MCF 10A (cell line): ENCODE results near the gene MINK1. TPM values are rescaled to one million over a fixed set of nuclear protein-coding genes. Genes with fewer than 3 reads are reported as not detected.

Source experiments
- Bru-seq: library from RNA; stranded (reverse); fragments of 400-500 nt; gene quantifications from one replicate; lab custom pipeline; 2021; lab: Mats Ljungman, UMichigan
- BruChase-seq, 2 experiments: library from RNA; stranded (reverse); fragments of 400-500 nt; gene quantifications; one replicate each; lab custom pipeline; 2021; lab: Mats Ljungman, UMichigan
- BruUV-seq: library from RNA; stranded (reverse); fragments of 400-500 nt; replicated peaks from 2 replicates; lab custom pipeline; 2021; lab: Mats Ljungman, UMichigan
- CTCF ChIA-PET: fragments of 300-600 bp; sonication (Branson Sonifier 250); formaldehyde crosslinking; extraction: SDS; loops from one replicate; lab custom pipeline; 2021; ENCODE audit warnings: antibody characterized with exemption, inconsistent platforms; lab: Yijun Ruan, JAX
- POLR2A ChIA-PET: fragments of 300-600, 350-650 bp; sonication (Branson Sonifier 250); formaldehyde crosslinking; extraction: SDS; loops from one replicate; lab custom pipeline; 2020; ENCODE audit warnings: antibody characterized with exemption, inconsistent platforms; lab: Yijun Ruan, JAX
- DNase-seq: peaks from one replicate; pipeline ENCODE4 v3.0.0-alpha.2; 2018; ENCODE audit not compliant: unreplicated experiment
- H3K27ac Mint-ChIP-seq: one replicate; pipeline ENCODE4 v1.8.0; 2022; ENCODE audit warnings: mild to moderate bottlenecking, low read depth, mixed read lengths; ENCODE audit not compliant: unreplicated experiment
- H3K27me3 Mint-ChIP-seq: one replicate; pipeline ENCODE4 v1.8.0; 2022; ENCODE audit warnings: mixed read lengths; ENCODE audit not compliant: insufficient read depth, unreplicated experiment
- H3K36me3 Mint-ChIP-seq: one replicate; pipeline ENCODE4 v1.8.0; 2022; ENCODE audit warnings: mild to moderate bottlenecking, moderate library complexity, mixed read lengths; ENCODE audit not compliant: insufficient read depth, unreplicated experiment
- H3K4me1 Mint-ChIP-seq: one replicate; pipeline ENCODE4 v1.8.0; 2022; ENCODE audit warnings: mixed read lengths; ENCODE audit not compliant: insufficient read depth, unreplicated experiment
- H3K4me3 Mint-ChIP-seq: one replicate; pipeline ENCODE4 v1.8.0; 2022; ENCODE audit warnings: mild to moderate bottlenecking, moderate library complexity, mixed read lengths; ENCODE audit not compliant: unreplicated experiment
- H3K9me3 Mint-ChIP-seq: one replicate; pipeline ENCODE4 v1.8.0; 2022; ENCODE audit warnings: mixed read lengths; ENCODE audit not compliant: unreplicated experiment
- CTCF ChIP-seq: fragments of 200-600 bp; IDR thresholded peaks from one replicate; pipeline ENCODE4 v1.8.0; 2022; ENCODE audit warnings: antibody characterized with exemption, mild to moderate bottlenecking; ENCODE audit not compliant: unreplicated experiment
- intact Hi-C: fragments of 100-400 bp; cut with micrococcal nuclease; formaldehyde crosslinking; loops from 2 replicates; pipeline ENCODE4 v1.14.1; 2022
- long read RNA-seq: library from polyadenylated mRNA; stranded (forward); transcript quantifications from one replicate; pipeline ENCODE4 v2.0.0, GENCODE V29; 2022
- total RNA-seq: library from RNA; stranded (reverse); gene quantifications from 2 replicates; pipeline ENCODE4 v1.2.3, GENCODE V29; 2022

Gene MINK1
- total RNA-seq (106 and 124 TPM in 2 replicates), Bru-seq, nascent RNA (percentile 66 among the genes with signal in this experiment), BruChase-seq, experiment 1, labeled RNA remaining after a 6-hour chase (percentile 81 among the genes with signal in this experiment), BruChase-seq, experiment 2, labeled RNA remaining after a 2-hour chase (percentile 71 among the genes with signal in this experiment)
- long read RNA-seq, full-length matches to known transcripts = 29 of 206 reads
- long read RNA-seq, partial matches to known transcripts = 86 of 206 reads
- long read RNA-seq, other reads (novel, unspliced or antisense) = 91 of 206 reads

- Mint-ChIP-seq H3K36me3 (peaks cover 16% of the 10 kb centered on the region), H3K27me3 (no peaks in the 10 kb centered on the region), H3K9me3 (no peaks in the 10 kb centered on the region), H3K4me3 (peak within 1 kb of the TSS; percentile 94), H3K4me1 (peaks cover 32% of the 10 kb centered on the region), H3K27ac (peak within 1 kb of the TSS; percentile 90)
- intact Hi-C loops = loop anchor here (1.0 kb wide), 1 partner anchor 43 kb away; no protein-coding TSS in a partner anchor
- no TSS peak for BruUV-seq
- POLR2A ChIA-PET = interaction anchor here (0.6 to 8.9 kb wide), 26 partner anchors 9 to 130 kb away, joined by 3 to 211 read pairs (median 4); partner anchors contain the start of genes ARRB2, PELP1, PLD2 and PSMB6
- TF ChIP-seq CTCF = no peak
- DNase-seq = peak; percentile 92
- CTCF ChIA-PET = interaction anchor here (1.5 kb wide), 1 partner anchor 11 kb away, joined by 3 read pairs; no protein-coding TSS in a partner anchor
Observed at GRCh38 chr17:4833178-4833940, at the start of gene MINK1. Gene MINK1 (plus strand): TSS chr17:4833340. CDS start chr17:4833584, 244 bp downstream.

GRCh38 chr17:4785311-4786105 lies 47.6 kb upstream of the MINK1 start:
- Mint-ChIP-seq H3K36me3 (no peaks in the 10 kb centered on the region), H3K4me3 (no peak overlapping the region)
- TF ChIP-seq CTCF = no peak

GRCh38 chr17:4786106-4786511 lies 47.0 kb upstream of the MINK1 start, which contains the start of gene VMO1:
Gene VMO1 (minus strand): TSS chr17:4786364. CDS start chr17:4786352, 12 bp downstream.
- Mint-ChIP-seq H3K36me3 (no peaks in the 10 kb centered on the region), H3K27ac (no peak within 1 kb of the TSS), H3K27me3 (peaks cover 17% of the 10 kb centered on the region), H3K4me3 (no peak within 1 kb of the TSS), H3K9me3 (no peaks in the 10 kb centered on the region), H3K4me1 (peaks cover 14% of the 10 kb centered on the region)
- intact Hi-C loops = no loop called here
- CTCF ChIA-PET = interaction anchor here (0.6 to 6.0 kb wide), 7 partner anchors 23 to 100 kb away, joined by 3 to 88 read pairs (median 3); no protein-coding TSS in a partner anchor
- POLR2A ChIA-PET = interaction anchor here (0.6 to 1.2 kb wide), 4 partner anchors 64 to 181 kb away, joined by 3 to 5 read pairs (median 3); partner anchors contain the start of gene SPAG7
- TF ChIP-seq CTCF = no peak
- no TSS peak for BruUV-seq
- DNase-seq = no peak

More at GRCh38 chr17:4785311-4786105, 47.6 kb upstream of the MINK1 start:
- CTCF ChIA-PET = interaction anchor here (0.5 to 6.0 kb wide), 3 partner anchors 100 to 169 kb away, joined by 3 to 88 read pairs (median 4); no protein-coding TSS in a partner anchor
- BruUV-seq = no TSS peak
- H3K27ac Mint-ChIP-seq = no peak overlapping the region
- no peak for DNase-seq
- peaks cover 20% of the 10 kb centered on the region for H3K27me3 Mint-ChIP-seq
- no peaks in the 10 kb centered on the region for H3K9me3 Mint-ChIP-seq
- H3K4me1 Mint-ChIP-seq = peaks cover 8% of the 10 kb centered on the region
- intact Hi-C loops = no loop called here
- POLR2A ChIA-PET = interaction anchor here (1.1 kb wide), 1 partner anchor 63 kb away, joined by 3 read pairs; no protein-coding TSS in a partner anchor
